Measurements from ENCODE around the gene SNX14.
A peak's percentile ranks its signal among the peaks of the same experiment; 100 is the strongest.

SNX14 gene

GRCh38 chr6:85496856-85497255 lies 96.8 kb downstream of the SNX14 start:
- no peak for DNase-seq

GRCh38 chr6:85496009-85496579 lies 97.6 kb downstream of the SNX14 start:
- no peak for DNase-seq

GRCh38 chr6:85494547-85495536 lies 98.8 kb downstream of the SNX14 start:
- no peak for DNase-seq

- no peak for DNase-seq
Observed at GRCh38 chr6:85493389-85493788, 100.3 kb downstream of the SNX14 start.

- DNase-seq = no peak
Observed at GRCh38 chr6:85490516-85491248, 103.0 kb downstream of the SNX14 start.

GRCh38 chr6:85484948-85485347 lies 108.7 kb downstream of the SNX14 start:
- peak; percentile 79 for DNase-seq

GRCh38 chr6:85483846-85484245 lies 109.8 kb downstream of the SNX14 start:
- DNase-seq = no peak

GRCh38 chr6:85482905-85483700 lies 110.6 kb downstream of the SNX14 start:
- DNase-seq = peak; percentile 45

GRCh38 chr6:85482206-85482904 lies 111.3 kb downstream of the SNX14 start:
- no peak for DNase-seq

- DNase-seq = no peak
Observed at GRCh38 chr6:85479208-85479607, 114.5 kb downstream of the SNX14 start.

GRCh38 chr6:85476532-85476931 lies 117.1 kb downstream of the SNX14 start:
- no peak for DNase-seq

- DNase-seq = no peak
Observed at GRCh38 chr6:85473748-85474147, 119.9 kb downstream of the SNX14 start.

- no peak for DNase-seq
Observed at GRCh38 chr6:85472744-85473143, 120.9 kb downstream of the SNX14 start.

- DNase-seq = no peak
Observed at GRCh38 chr6:85470023-85470410, 123.6 kb downstream of the SNX14 start.

- no peak for DNase-seq
Observed at GRCh38 chr6:85469276-85470022, 124.2 kb downstream of the SNX14 start.

GRCh38 chr6:85468326-85468725 lies 125.3 kb downstream of the SNX14 start:
- no peak for DNase-seq

- no peak for DNase-seq
Observed at GRCh38 chr6:85465762-85466161, 127.9 kb downstream of the SNX14 start.

- no peak for DNase-seq
Observed at GRCh38 chr6:85464722-85465150, 128.9 kb downstream of the SNX14 start.

GRCh38 chr6:85464260-85464644 lies 129.4 kb downstream of the SNX14 start:
- DNase-seq = no peak

- no peak for DNase-seq
Observed at GRCh38 chr6:85463621-85464259, 129.9 kb downstream of the SNX14 start.

- DNase-seq = no peak
Observed at GRCh38 chr6:85462673-85463072, 131.0 kb downstream of the SNX14 start.
